ENCODE results near the gene DNAJB6.

- TF ChIP-seq CTCF (IDR thresholded peaks at IDR 0.05; ENCODE audit: low read depth, low read length) = no peak
- TF ChIP-seq EZH2phosphoT487 (IDR thresholded peaks at IDR 0.05; ENCODE audit: low read depth) = no peak
These were observed 66.2 kb downstream of the DNAJB6 start for GRCh38 chr7:157402911-157403534.
